ENCODE data around the gene ALS2.

- TF ChIP-seq POLR2A (IDR thresholded peaks at IDR 0.05) (no peak), CTCF (IDR thresholded peaks at IDR 0.05) (no peak), POLR2AphosphoS5 (IDR thresholded peaks at IDR 0.05) (no peak)
Measured at GRCh38 chr2:201697899-201698298, 82.8 kb downstream of the ALS2 start.

Measured in breast epithelium (tissue), 3 donors.